HG02840 (cell line): ENCODE data around the gene TEX12.
"Not testable (repeated sequence)": the region's sequence is repeated elsewhere in the genome, so short reads cannot be mapped to it uniquely, and the experiment has no call there.

Source experiments
- ATAC-seq: cut with Tn5 transposase; IDR thresholded peaks from one replicate; pipeline ENCODE4 v1.9.1; 2021; ENCODE audit warnings: mild to moderate bottlenecking, moderate library complexity, moderate number of reproducible peaks; ENCODE audit not compliant: unreplicated experiment, low FRiP score

The TEX12 gene

GRCh38 chr11:112167145-112167544, at the start of gene TEX12:
Gene TEX12, plus strand, starts transcription at chr11:112167372. Its CDS starts 1,897 bp downstream, at chr11:112169269.
- ATAC-seq = no peak

- ATAC-seq = no peak
Measured at GRCh38 chr11:112118176-112118575, 49.0 kb upstream of the TEX12 start.

- no peak for ATAC-seq
Measured at GRCh38 chr11:112121981-112122615, 45.1 kb upstream of the TEX12 start.

- no peak for ATAC-seq
Measured at GRCh38 chr11:112123129-112123528, 44.0 kb upstream of the TEX12 start.

- no peak for ATAC-seq
Measured at GRCh38 chr11:112127056-112127455, 40.1 kb upstream of the TEX12 start.

GRCh38 chr11:112128483-112129121, 38.6 kb upstream of the TEX12 start:
- ATAC-seq = no peak

GRCh38 chr11:112129656-112130055, 37.5 kb upstream of the TEX12 start:
- no peak for ATAC-seq

GRCh38 chr11:112132737-112133136, 34.4 kb upstream of the TEX12 start:
- no peak for ATAC-seq

GRCh38 chr11:112134473-112134872, 32.7 kb upstream of the TEX12 start:
- ATAC-seq = no peak

GRCh38 chr11:112143597-112143996, 23.6 kb upstream of the TEX12 start:
- ATAC-seq = no peak

- no peak for ATAC-seq
Measured at GRCh38 chr11:112150517-112150916, 16.7 kb upstream of the TEX12 start.

- no peak for ATAC-seq
Measured at GRCh38 chr11:112156153-112156955, 10.8 kb upstream of the TEX12 start.

- ATAC-seq = no peak
Measured at GRCh38 chr11:112156956-112157766, 10.0 kb upstream of the TEX12 start.

GRCh38 chr11:112159098-112160065, 7.8 kb upstream of the TEX12 start:
- no peak for ATAC-seq

GRCh38 chr11:112160091-112160848, 6.9 kb upstream of the TEX12 start:
- ATAC-seq = no peak

- ATAC-seq = no peak
Measured at GRCh38 chr11:112161012-112161411, 6.2 kb upstream of the TEX12 start.

- ATAC-seq = not testable (repeated sequence)
Measured at GRCh38 chr11:112162200-112162599, 5.0 kb upstream of the TEX12 start.

GRCh38 chr11:112162761-112163546, 4.2 kb upstream of the TEX12 start:
- no peak for ATAC-seq
